Neural cell (in vitro differentiated cells): Measurements from ENCODE around the gene HOXC6. TPM values are rescaled to one million over a fixed set of nuclear protein-coding genes. Genes with fewer than 3 reads are reported as not detected.

Experiments
- H2AFZ ChIP-seq: fragments of 200-600, 300-800 bp; sonication (generic), shearing (Covaris generic); 2 replicates; pipeline ENCODE4 v1.6.0; 2014; ENCODE audit warnings: low read depth, mild to moderate bottlenecking, antibody characterized with exemption, low read length, moderate library complexity
- H3F3A ChIP-seq: fragments of 200-600 bp; shearing (Covaris generic); 2 replicates; pipeline ENCODE4 v1.6.1; 2016; ENCODE audit warnings: mild to moderate bottlenecking, moderate library complexity, mixed read lengths, antibody characterized with exemption, low read length; ENCODE audit not compliant: insufficient read depth, poor library complexity, severe bottlenecking
- H3K27ac ChIP-seq: fragments of 200-600, 300-800 bp; sonication (generic), shearing (Covaris generic); 2 replicates; pipeline ENCODE4 v1.5.1; 2014; ENCODE audit warnings: mild to moderate bottlenecking, low read length, moderate library complexity
- H3K27me3 ChIP-seq: fragments of 300-800, 200-600 bp; sonication (generic), shearing (Covaris generic); 2 replicates; pipeline ENCODE4 v1.6.0; 2014; ENCODE audit warnings: mild to moderate bottlenecking, low read depth, low read length, moderate library complexity; ENCODE audit not compliant: insufficient read depth
- H3K36me3 ChIP-seq: fragments of 300-800, 200-600 bp; sonication (generic), shearing (Covaris generic); 2 replicates; pipeline ENCODE4 v1.5.1; 2014; ENCODE audit warnings: mild to moderate bottlenecking, antibody characterized with exemption, low read length, moderate library complexity; ENCODE audit not compliant: insufficient read depth
- H3K4me2 ChIP-seq: fragments of 300-800, 200-600 bp; sonication (generic), shearing (Covaris generic); 2 replicates; pipeline ENCODE4 v1.6.0; 2014; ENCODE audit warnings: mild to moderate bottlenecking, low read length
- H3K4me3 ChIP-seq: fragments of 300-800, 200-600 bp; sonication (generic), shearing (Covaris generic); 2 replicates; pipeline ENCODE4 v1.5.1; 2014; ENCODE audit warnings: mild to moderate bottlenecking, low read length, moderate library complexity
- H3K79me2 ChIP-seq: fragments of 200-600 bp; shearing (Covaris generic); replicated peaks from 2 replicates; pipeline ENCODE4 v1.6.0; 2014; ENCODE audit warnings: mild to moderate bottlenecking, low read length, moderate library complexity; ENCODE audit not compliant: insufficient read depth
- H3K9ac ChIP-seq: fragments of 300-800, 200-600 bp; sonication (generic), shearing (Covaris generic); 2 replicates; pipeline ENCODE4 v1.6.1; 2016; ENCODE audit warnings: mild to moderate bottlenecking, low read length, mixed read lengths
- H3K9me2 ChIP-seq: fragments of 200-600 bp; shearing (Covaris generic); 2 replicates; pipeline ENCODE4 v1.6.1; 2016; ENCODE audit warnings: mild to moderate bottlenecking, low read length, mixed read lengths; ENCODE audit not compliant: insufficient read depth
- H3K9me3 ChIP-seq: fragments of 200-600, 300-800 bp; sonication (generic), shearing (Covaris generic); 2 replicates; pipeline ENCODE4 v1.6.1; 2016; ENCODE audit warnings: mild to moderate bottlenecking, mixed run types, low read length, moderate library complexity, mixed read lengths
- H4K20me1 ChIP-seq: fragments of 200-600 bp; shearing (Covaris generic); 2 replicates; pipeline ENCODE4 v1.6.1; 2016; ENCODE audit warnings: mild to moderate bottlenecking, mixed run types; ENCODE audit not compliant: insufficient read depth
- EP300 ChIP-seq: fragments of 450-650 bp; conservative IDR thresholded peaks from 2 replicates; pipeline ENCODE4 v1.6.1; 2014; ENCODE audit warnings: antibody characterized with exemption, mild to moderate bottlenecking, moderate library complexity; ENCODE audit not compliant: poor library complexity, severe bottlenecking
- EZH2 ChIP-seq: fragments of 200-600, 300-800 bp; shearing (Covaris generic), sonication (generic); IDR thresholded peaks from 2 replicates; pipeline ENCODE4 v1.6.1; 2014; ENCODE audit warnings: antibody characterized with exemption, low read length, borderline replicate concordance, mild to moderate bottlenecking; ENCODE audit not compliant: insufficient read depth, poor library complexity, severe bottlenecking
- MXI1 ChIP-seq: fragments of 450-650 bp; conservative IDR thresholded peaks from 2 replicates; pipeline ENCODE4 v1.6.1; 2014; ENCODE audit warnings: antibody characterized with exemption, mild to moderate bottlenecking; ENCODE audit not compliant: poor library complexity, severe bottlenecking
- POLR2AphosphoS5 ChIP-seq: IDR thresholded peaks from 2 replicates; pipeline ENCODE4 v1.6.1; 2012
- RAD21 ChIP-seq: fragments of 450-650 bp; conservative IDR thresholded peaks from 2 replicates; pipeline ENCODE4 v1.6.1; 2014; ENCODE audit warnings: antibody characterized with exemption, mild to moderate bottlenecking, moderate library complexity
- SMC3 ChIP-seq: fragments of 450-650 bp; conservative IDR thresholded peaks from 2 replicates; pipeline ENCODE4 v1.6.1; 2014; ENCODE audit warnings: antibody characterized with exemption, mild to moderate bottlenecking, moderate library complexity; ENCODE audit not compliant: poor library complexity
- TAF1 ChIP-seq: IDR thresholded peaks from 2 replicates; pipeline ENCODE4 v1.6.1; 2012; ENCODE audit warnings: low read depth
- polyA plus RNA-seq: library from polyadenylated mRNA; depleted of rRNA; stranded (reverse); fragments of >200 nt; gene quantifications from 2 replicates; pipeline ENCODE4 v1.2.3, GENCODE V29; 2014
- TF ChIP-seq, protein P1 (sequence below): IDR thresholded peaks from 2 replicates; pipeline ENCODE4 v1.6.1; 2012; ENCODE audit warnings: borderline replicate concordance
- TF ChIP-seq, protein P2 (sequence below): fragments of 450-650 bp; IDR thresholded peaks from 2 replicates; pipeline ENCODE4 v1.5.1; 2014; ENCODE audit warnings: antibody characterized with exemption, mild to moderate bottlenecking, moderate library complexity; ENCODE audit not compliant: poor library complexity, severe bottlenecking

HOXC6 gene
- polyA plus RNA-seq, 1 donor from 2014 or later = not detected

- Histone ChIP-seq H4K20me1 (no peaks in the 10 kb centered on the region), H3K36me3 (no peaks in the 10 kb centered on the region), H3K9ac (no peak overlapping the region), H3K4me3 (no peak overlapping the region), H3K79me2 (no peaks in the 10 kb centered on the region), H3K9me3 (no peaks in the 10 kb centered on the region), H3F3A (no peaks in the 10 kb centered on the region), H2AFZ (no peak overlapping the region), H3K9me2 (no peaks in the 10 kb centered on the region), H3K27me3 (peaks cover 99% of the 10 kb centered on the region), H3K4me2 (no peak overlapping the region), H3K27ac (no peak overlapping the region)
- no peak for TF ChIP-seq MXI1
- TF ChIP-seq, protein P1, sequence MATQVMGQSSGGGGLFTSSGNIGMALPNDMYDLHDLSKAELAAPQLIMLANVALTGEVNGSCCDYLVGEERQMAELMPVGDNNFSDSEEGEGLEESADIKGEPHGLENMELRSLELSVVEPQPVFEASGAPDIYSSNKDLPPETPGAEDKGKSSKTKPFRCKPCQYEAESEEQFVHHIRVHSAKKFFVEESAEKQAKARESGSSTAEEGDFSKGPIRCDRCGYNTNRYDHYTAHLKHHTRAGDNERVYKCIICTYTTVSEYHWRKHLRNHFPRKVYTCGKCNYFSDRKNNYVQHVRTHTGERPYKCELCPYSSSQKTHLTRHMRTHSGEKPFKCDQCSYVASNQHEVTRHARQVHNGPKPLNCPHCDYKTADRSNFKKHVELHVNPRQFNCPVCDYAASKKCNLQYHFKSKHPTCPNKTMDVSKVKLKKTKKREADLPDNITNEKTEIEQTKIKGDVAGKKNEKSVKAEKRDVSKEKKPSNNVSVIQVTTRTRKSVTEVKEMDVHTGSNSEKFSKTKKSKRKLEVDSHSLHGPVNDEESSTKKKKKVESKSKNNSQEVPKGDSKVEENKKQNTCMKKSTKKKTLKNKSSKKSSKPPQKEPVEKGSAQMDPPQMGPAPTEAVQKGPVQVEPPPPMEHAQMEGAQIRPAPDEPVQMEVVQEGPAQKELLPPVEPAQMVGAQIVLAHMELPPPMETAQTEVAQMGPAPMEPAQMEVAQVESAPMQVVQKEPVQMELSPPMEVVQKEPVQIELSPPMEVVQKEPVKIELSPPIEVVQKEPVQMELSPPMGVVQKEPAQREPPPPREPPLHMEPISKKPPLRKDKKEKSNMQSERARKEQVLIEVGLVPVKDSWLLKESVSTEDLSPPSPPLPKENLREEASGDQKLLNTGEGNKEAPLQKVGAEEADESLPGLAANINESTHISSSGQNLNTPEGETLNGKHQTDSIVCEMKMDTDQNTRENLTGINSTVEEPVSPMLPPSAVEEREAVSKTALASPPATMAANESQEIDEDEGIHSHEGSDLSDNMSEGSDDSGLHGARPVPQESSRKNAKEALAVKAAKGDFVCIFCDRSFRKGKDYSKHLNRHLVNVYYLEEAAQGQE = no peak
- no peak for TF ChIP-seq EP300
- no peak for TF ChIP-seq POLR2AphosphoS5
- TF ChIP-seq RAD21 = no peak
- no peak for TF ChIP-seq EZH2
- no peak for TF ChIP-seq TAF1
- TF ChIP-seq, protein P2, sequence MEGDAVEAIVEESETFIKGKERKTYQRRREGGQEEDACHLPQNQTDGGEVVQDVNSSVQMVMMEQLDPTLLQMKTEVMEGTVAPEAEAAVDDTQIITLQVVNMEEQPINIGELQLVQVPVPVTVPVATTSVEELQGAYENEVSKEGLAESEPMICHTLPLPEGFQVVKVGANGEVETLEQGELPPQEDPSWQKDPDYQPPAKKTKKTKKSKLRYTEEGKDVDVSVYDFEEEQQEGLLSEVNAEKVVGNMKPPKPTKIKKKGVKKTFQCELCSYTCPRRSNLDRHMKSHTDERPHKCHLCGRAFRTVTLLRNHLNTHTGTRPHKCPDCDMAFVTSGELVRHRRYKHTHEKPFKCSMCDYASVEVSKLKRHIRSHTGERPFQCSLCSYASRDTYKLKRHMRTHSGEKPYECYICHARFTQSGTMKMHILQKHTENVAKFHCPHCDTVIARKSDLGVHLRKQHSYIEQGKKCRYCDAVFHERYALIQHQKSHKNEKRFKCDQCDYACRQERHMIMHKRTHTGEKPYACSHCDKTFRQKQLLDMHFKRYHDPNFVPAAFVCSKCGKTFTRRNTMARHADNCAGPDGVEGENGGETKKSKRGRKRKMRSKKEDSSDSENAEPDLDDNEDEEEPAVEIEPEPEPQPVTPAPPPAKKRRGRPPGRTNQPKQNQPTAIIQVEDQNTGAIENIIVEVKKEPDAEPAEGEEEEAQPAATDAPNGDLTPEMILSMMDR = no peak
- TF ChIP-seq SMC3 = no peak
Observed at GRCh38 chr12:54038871-54039414, 10.7 kb downstream of the HOXC6 start.

GRCh38 chr12:54039417-54040147 lies 11.3 kb downstream of the HOXC6 start:
- H3K4me2 ChIP-seq = no peak overlapping the region
- TF ChIP-seq, protein P1 = no peak
- TF ChIP-seq MXI1 (no peak), EP300 (no peak)
- TF ChIP-seq, protein P2 = no peak
- H3K27ac ChIP-seq = no peak overlapping the region
- no peaks in the 10 kb centered on the region for H3K9me3 ChIP-seq
- no peaks in the 10 kb centered on the region for H3K79me2 ChIP-seq
- H2AFZ ChIP-seq = no peak overlapping the region
- H4K20me1 ChIP-seq = no peaks in the 10 kb centered on the region
- no peak overlapping the region for H3K9ac ChIP-seq
- no peaks in the 10 kb centered on the region for H3F3A ChIP-seq
- H3K27me3 ChIP-seq = peaks cover 99% of the 10 kb centered on the region
- no peak overlapping the region for H3K4me3 ChIP-seq
- no peaks in the 10 kb centered on the region for H3K9me2 ChIP-seq
- no peaks in the 10 kb centered on the region for H3K36me3 ChIP-seq
